HepG2 (cell line): Measurements from ENCODE around the gene SERPINF2. TPM values are rescaled to one million over a fixed set of nuclear protein-coding genes. Genes with fewer than 3 reads are reported as not detected.

Experiments used
- ATAD3A ChIP-seq: sonication (generic); formaldehyde crosslinking; IDR thresholded peaks from 2 replicates; pipeline ENCODE4 v1.4.0; 2020; ENCODE audit warnings: missing genetic modification reagents
- ATF7-NPFF ChIP-seq: sonication (generic); formaldehyde crosslinking; IDR thresholded peaks from 2 replicates; pipeline ENCODE4 v1.8.1; 2023; ENCODE audit warnings: mild to moderate bottlenecking, low read depth, missing genetic modification reagents, moderate library complexity
- DNMT3B ChIP-seq: conservative IDR thresholded peaks from 2 replicates; pipeline ENCODE4 v1.6.1; 2016; ENCODE audit warnings: missing biosample characterization, control low read depth
- FOXC1 ChIP-seq: sonication (generic); formaldehyde crosslinking; IDR thresholded peaks from 2 replicates; pipeline ENCODE4 v1.8.0; 2022; ENCODE audit warnings: mild to moderate bottlenecking, missing genetic modification reagents, borderline replicate concordance
- HDAC6 ChIP-seq: fragments of 200-600 bp; sonication (generic); IDR thresholded peaks from 2 replicates; pipeline ENCODE4 v1.7.0; 2017; ENCODE audit warnings: mild to moderate bottlenecking, antibody characterized with exemption, low read length, low read depth
- HNF4G ChIP-seq, 2 experiments: sonication (generic) in 1 of 2; formaldehyde crosslinking in 1 of 2; IDR thresholded peaks; 2 replicates each; pipeline versions ENCODE4 v1.4.0 to v1.6.1; 2011 to 2020; ENCODE audit warnings: borderline replicate concordance in 2 of 2, low read depth in 2 of 2, mild to moderate bottlenecking in 2 of 2, low read length in 1 of 2, missing genetic modification reagents in 1 of 2, moderate library complexity in 1 of 2
- JARID2 ChIP-seq: sonication (generic); formaldehyde crosslinking; IDR thresholded peaks from 2 replicates; pipeline ENCODE4 v1.8.1; 2023; ENCODE audit warnings: missing genetic modification reagents, inconsistent platforms; ENCODE audit not compliant: insufficient replicate concordance
- KAT2B ChIP-seq: fragments of 150-350 bp; IDR thresholded peaks from 2 replicates; pipeline ENCODE4 v1.6.1; 2014; ENCODE audit warnings: low read depth, low read length, borderline replicate concordance
- MEF2D ChIP-seq: sonication (generic); formaldehyde crosslinking; IDR thresholded peaks from 2 replicates; pipeline ENCODE4 v1.5.1; 2020; ENCODE audit warnings: mild to moderate bottlenecking, missing genetic modification reagents
- MIXL1 ChIP-seq: IDR thresholded peaks from 2 replicates; pipeline ENCODE4 v1.6.1; 2016
- MTERF4 ChIP-seq: sonication (generic); formaldehyde crosslinking; IDR thresholded peaks from 2 replicates; pipeline ENCODE4 v1.8.0; 2023; ENCODE audit warnings: mild to moderate bottlenecking, missing genetic modification reagents
- NFE2 ChIP-seq: sonication (generic); formaldehyde crosslinking; IDR thresholded peaks from 2 replicates; pipeline ENCODE4 v1.4.0; 2020; ENCODE audit warnings: missing genetic modification reagents
- NR2F6 ChIP-seq, 2 experiments: IDR thresholded peaks; 2 replicates each; pipeline ENCODE4 v1.6.1; 2016; ENCODE audit warnings: antibody characterized with exemption in 1 of 2, mild to moderate bottlenecking in 1 of 2
- PITX1 ChIP-seq: sonication (generic); formaldehyde crosslinking; IDR thresholded peaks from 2 replicates; pipeline ENCODE4 v1.5.1; 2020; ENCODE audit warnings: mild to moderate bottlenecking, missing genetic modification reagents
- TOPORS ChIP-seq: sonication (generic); formaldehyde crosslinking; IDR thresholded peaks from 2 replicates; pipeline ENCODE4 v1.8.0; 2023; ENCODE audit warnings: mild to moderate bottlenecking, missing genetic modification reagents
- TRIM22 ChIP-seq: fragments of 450-650 bp; IDR thresholded peaks from 2 replicates; pipeline ENCODE4 v1.6.1; 2017
- ZBTB10 ChIP-seq: sonication (generic); formaldehyde crosslinking; IDR thresholded peaks from 2 replicates; pipeline ENCODE4 v1.4.0; 2020; ENCODE audit warnings: missing genetic modification reagents, borderline replicate concordance
- ZMYM4 ChIP-seq: sonication (generic); formaldehyde crosslinking; IDR thresholded peaks from 2 replicates; pipeline ENCODE4 v1.8.1; 2023; ENCODE audit warnings: mild to moderate bottlenecking, missing genetic modification reagents
- ZNF180 ChIP-seq: sonication (generic); formaldehyde crosslinking; IDR thresholded peaks from 2 replicates; pipeline ENCODE4 v1.4.0; 2020; ENCODE audit warnings: low read depth, missing genetic modification reagents, borderline replicate concordance
- ZNF263 ChIP-seq: sonication (generic); formaldehyde crosslinking; IDR thresholded peaks from 2 replicates; pipeline ENCODE4 v1.4.0; 2020; ENCODE audit warnings: missing genetic modification reagents
- ZNF282 ChIP-seq: fragments of 450-650 bp; IDR thresholded peaks from 2 replicates; pipeline ENCODE4 v1.6.1; 2018; ENCODE audit not compliant: partially characterized antibody
- ZNF34 ChIP-seq: sonication (generic); formaldehyde crosslinking; IDR thresholded peaks from 2 replicates; pipeline ENCODE4 v1.4.0; 2020; ENCODE audit warnings: mild to moderate bottlenecking, missing genetic modification reagents, borderline replicate concordance
- ZNF431 ChIP-seq: sonication (generic); formaldehyde crosslinking; IDR thresholded peaks from 2 replicates; pipeline ENCODE4 v1.9.0; 2022; ENCODE audit warnings: missing genetic modification reagents, low read depth, mild to moderate bottlenecking, borderline replicate concordance
- ZNF501 ChIP-seq: sonication (generic); formaldehyde crosslinking; IDR thresholded peaks from 2 replicates; pipeline ENCODE4 v1.5.1; 2020; ENCODE audit warnings: mild to moderate bottlenecking, moderate library complexity, missing genetic modification reagents
- ZNF546 ChIP-seq: sonication (generic); formaldehyde crosslinking; conservative IDR thresholded peaks from 2 replicates; pipeline ENCODE4 v1.8.1; 2023; ENCODE audit warnings: mild to moderate bottlenecking, missing genetic modification reagents
- ZNF780A ChIP-seq: sonication (generic); formaldehyde crosslinking; IDR thresholded peaks from 2 replicates; pipeline ENCODE4 v1.8.0; 2022; ENCODE audit warnings: mild to moderate bottlenecking, missing genetic modification reagents, moderate library complexity
- ZZZ3 ChIP-seq: sonication (generic); formaldehyde crosslinking; IDR thresholded peaks from 2 replicates; pipeline ENCODE4 v1.4.0; 2020; ENCODE audit warnings: missing genetic modification reagents, mild to moderate bottlenecking, borderline replicate concordance
- polyA plus RNA-seq, 8 experiments: library from polyadenylated mRNA; depleted of rRNA in 3 of 8; stranded (reverse) in 7 of 8; unstranded in 1 of 8; fragments of >200 nt; fragmentation: Illumina TruSeq in 4 of 8; extraction: Trizol in 4 of 8; gene quantifications; 2 replicates each; pipeline versions ENCODE4 v1.2.1 to v1.2.3, GENCODE V29; 2011 to 2016; ENCODE audit warnings: low read depth in 4 of 8, missing spikeins in 1 of 8, mixed read lengths in 1 of 8; ENCODE audit not compliant: insufficient read depth in 1 of 8
- total RNA-seq, 5 experiments: library from RNA; depleted of rRNA; stranded (reverse); fragments of >200 nt; fragmentation: Illumina TruSeq; extraction: Trizol; gene quantifications; 2 replicates each; pipeline ENCODE4 v1.2.3, GENCODE V29; 2016; ENCODE audit warnings: low read depth in 1 of 5

The SERPINF2 gene
- total and polyA plus RNA-seq, 2 of the 13 experiments (the other 11 are each of a cell fraction or from before 2014, with no cell fraction given): 309 to 548 TPM

- TF ChIP-seq ZNF180 (CRISPR knock-in tag) (no peak), TOPORS (CRISPR knock-in tag) (no peak), JARID2 (CRISPR knock-in tag) (no peak), ZNF501 (CRISPR knock-in tag) (no peak; the same call in 1 of the 2 replicates), KAT2B (no peak), NR2F6 (IDR thresholded peaks at IDR 0.05) (peak; percentile 66), NR2F6 (CRISPR knock-in tag; IDR thresholded peaks at IDR 0.05) (peak; percentile 50; the same call in 1 of the 2 replicates), PITX1 (CRISPR knock-in tag) (peak; percentile 54; the same call in 1 of the 2 replicates), NFE2 (CRISPR knock-in tag) (no peak), MTERF4 (CRISPR knock-in tag) (no peak), ZNF263 (peak; percentile 92), ZZZ3 (no peak), ZNF431 (CRISPR knock-in tag) (no peak), ZBTB10 (CRISPR knock-in tag) (no peak; the same call in 1 of the 2 replicates), ATAD3A (CRISPR knock-in tag) (no peak), FOXC1 (CRISPR knock-in tag) (0 out of 2 replicates have a peak, but pooled peaks have one; percentile 26), TRIM22 (no peak), ZNF780A (CRISPR knock-in tag) (no peak), HDAC6 (no peak), DNMT3B (no peak), HNF4G (IDR thresholded peaks at IDR 0.05; ENCODE audit: borderline replicate concordance, low read depth, low read length) (0 out of 2 replicates have a peak, but pooled peaks have one; percentile 4), HNF4G (CRISPR knock-in tag; IDR thresholded peaks at IDR 0.05; ENCODE audit: borderline replicate concordance, low read depth) (no peak), MEF2D (CRISPR knock-in tag) (no peak), ZNF34 (CRISPR knock-in tag) (no peak), ZNF546 (no peak), MIXL1 (CRISPR knock-in tag) (no peak), ZNF282 (no peak), ATF7-NPFF (CRISPR knock-in tag) (peak; percentile 59; the same call in 1 of the 2 replicates), ZMYM4 (CRISPR knock-in tag) (no peak)
Measured at GRCh38 chr17:1769822-1770477, 27.3 kb downstream of the SERPINF2 start (continued).
